Measurements from ENCODE around the gene DHX36. TPM values are rescaled to one million over a fixed set of nuclear protein-coding genes. Genes with fewer than 3 reads are reported as not detected.
A peak's percentile ranks its signal among the peaks of the same experiment; 100 is the strongest.

DHX36 gene
- total RNA-seq, 4 donors from 2014 or later: 28.5 to 113 (median 50.0) TPM

DNA sequence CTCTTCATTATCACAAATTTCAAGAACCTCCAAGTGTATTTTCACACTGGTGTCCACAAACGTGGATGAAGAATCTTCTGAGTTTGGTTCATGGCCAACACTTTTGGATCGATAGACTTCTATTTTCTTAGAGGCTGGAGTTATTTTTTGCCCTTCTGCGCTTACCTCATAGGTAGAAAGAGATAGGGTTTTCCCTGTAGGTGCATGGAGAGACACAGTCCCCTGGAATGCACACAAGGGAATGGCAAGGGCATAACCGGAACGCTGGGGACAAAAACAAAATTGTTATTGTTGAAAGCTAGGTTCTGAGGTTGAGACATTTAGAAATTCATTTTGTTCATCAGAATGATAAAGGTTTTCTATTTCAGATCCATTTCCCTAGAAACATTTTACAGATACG lies 13.7 kb upstream of the DHX36 start:
- no peak overlapping the region for H3K27ac ChIP-seq
- in situ Hi-C loops (cut with MboI; ENCODE audit: low pct_ligation_motif_present in 1 of 4, low pct_unique_long_range_greater_than_20kb in 1 of 4, low sequenced_read_pairs in 3 of 4) (loop anchor here in 1 of 4 donors (25.0 kb wide), 1 partner anchor 1374 kb away; no protein-coding TSS in a partner anchor), intact Hi-C loops (cut with DNase I; ENCODE audit: low total_unique reads) (loop anchor here (5.0 kb wide), 1 partner anchor 1144 kb away; no protein-coding TSS in a partner anchor)
- no peaks in the 10 kb centered on the region for H3K27me3 ChIP-seq
- H3K4me3 ChIP-seq: no peak overlapping the region
- TF ChIP-seq, protein P1, sequence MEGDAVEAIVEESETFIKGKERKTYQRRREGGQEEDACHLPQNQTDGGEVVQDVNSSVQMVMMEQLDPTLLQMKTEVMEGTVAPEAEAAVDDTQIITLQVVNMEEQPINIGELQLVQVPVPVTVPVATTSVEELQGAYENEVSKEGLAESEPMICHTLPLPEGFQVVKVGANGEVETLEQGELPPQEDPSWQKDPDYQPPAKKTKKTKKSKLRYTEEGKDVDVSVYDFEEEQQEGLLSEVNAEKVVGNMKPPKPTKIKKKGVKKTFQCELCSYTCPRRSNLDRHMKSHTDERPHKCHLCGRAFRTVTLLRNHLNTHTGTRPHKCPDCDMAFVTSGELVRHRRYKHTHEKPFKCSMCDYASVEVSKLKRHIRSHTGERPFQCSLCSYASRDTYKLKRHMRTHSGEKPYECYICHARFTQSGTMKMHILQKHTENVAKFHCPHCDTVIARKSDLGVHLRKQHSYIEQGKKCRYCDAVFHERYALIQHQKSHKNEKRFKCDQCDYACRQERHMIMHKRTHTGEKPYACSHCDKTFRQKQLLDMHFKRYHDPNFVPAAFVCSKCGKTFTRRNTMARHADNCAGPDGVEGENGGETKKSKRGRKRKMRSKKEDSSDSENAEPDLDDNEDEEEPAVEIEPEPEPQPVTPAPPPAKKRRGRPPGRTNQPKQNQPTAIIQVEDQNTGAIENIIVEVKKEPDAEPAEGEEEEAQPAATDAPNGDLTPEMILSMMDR (IDR thresholded peaks at IDR 0.05): no peak
- no peaks in the 10 kb centered on the region for H3K36me3 ChIP-seq
- H3K4me1 ChIP-seq: no peaks in the 10 kb centered on the region
- no peaks in the 10 kb centered on the region for H3K9me3 ChIP-seq
- DNase-seq: no peak
- WGBS, 2 donors (ENCODE audit: low coverage in 1 of 2): 90 to 95% methylated on average over 6 of the region's 6 CpGs

DNA sequence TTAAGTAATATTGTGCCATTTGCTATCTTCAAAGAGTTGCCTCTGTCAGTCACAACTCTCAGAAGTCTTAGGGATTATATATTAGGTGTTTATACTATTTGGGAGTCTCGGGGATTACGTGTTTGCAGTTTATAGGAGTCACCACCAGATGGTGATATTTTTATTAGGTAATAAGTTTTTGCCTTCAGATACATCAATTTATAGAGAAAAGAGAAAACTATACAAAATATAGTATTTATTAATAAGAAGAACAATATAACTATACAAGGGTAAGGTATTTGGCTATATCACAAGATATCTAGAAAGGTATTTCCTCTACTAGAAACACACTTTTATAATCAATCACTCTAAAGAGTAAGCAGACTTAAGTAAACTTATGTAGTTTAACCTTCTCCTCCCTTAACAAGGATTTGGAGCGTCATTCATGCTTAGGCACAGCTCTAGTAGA lies 10.7 kb upstream of the DHX36 start:
- H3K4me3 ChIP-seq: no peak overlapping the region
- H3K27ac ChIP-seq: no peak overlapping the region
- in situ Hi-C loops (cut with MboI; ENCODE audit: low pct_ligation_motif_present in 1 of 4, low pct_unique_long_range_greater_than_20kb in 1 of 4, low sequenced_read_pairs in 3 of 4) (loop anchor here in 1 of 4 donors (25.0 kb wide), 1 partner anchor 1377 kb away; no protein-coding TSS in a partner anchor), intact Hi-C loops (cut with DNase I; ENCODE audit: low total_unique reads) (loop anchor here (5.0 kb wide), 2 partner anchors 863 to 1147 kb away; no protein-coding TSS in a partner anchor)
- WGBS, 2 donors (ENCODE audit: low coverage in 1 of 2): 10 to 21% methylated on average over 3 of the region's 3 CpGs
- H3K4me1 ChIP-seq: no peaks in the 10 kb centered on the region
- DNase-seq: no peak
- H3K36me3 ChIP-seq: no peaks in the 10 kb centered on the region
- H3K9me3 ChIP-seq: no peaks in the 10 kb centered on the region
- H3K27me3 ChIP-seq: no peaks in the 10 kb centered on the region
- no peak for TF ChIP-seq EP300 (IDR thresholded peaks at IDR 0.05; ENCODE audit: low read depth)
- TF ChIP-seq, protein P1 (IDR thresholded peaks at IDR 0.05): peak; percentile 28 to 61 (median 46)

DNA sequence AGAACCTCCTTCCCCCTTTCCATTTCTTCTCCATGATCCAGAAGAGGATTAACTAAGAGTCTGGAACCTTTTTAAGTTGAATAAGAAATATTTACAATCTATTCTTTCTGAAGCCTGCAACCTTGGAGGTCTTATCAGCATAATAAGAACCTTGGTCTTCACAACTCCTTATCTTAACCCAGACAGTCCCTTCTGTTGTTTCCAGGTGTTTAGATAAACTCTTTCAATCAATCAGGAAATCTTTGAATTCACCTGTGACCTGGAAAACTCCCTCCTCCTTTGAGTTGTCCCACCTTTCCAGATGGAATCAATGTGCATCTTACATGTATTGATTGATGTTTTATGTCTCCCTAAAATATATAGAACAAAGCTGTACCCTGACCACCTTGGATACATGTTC lies 3.6 kb upstream of the DHX36 start:
- no peak overlapping the region for H3K4me3 ChIP-seq
- no peak overlapping the region for H3K27ac ChIP-seq
- no peak for DNase-seq
- in situ Hi-C loops (cut with MboI; ENCODE audit: low pct_ligation_motif_present in 1 of 4, low pct_unique_long_range_greater_than_20kb in 1 of 4, low sequenced_read_pairs in 3 of 4): loop anchor here in 1 of 4 donors (25.0 kb wide), 1 partner anchor 1384 kb away; no protein-coding TSS in a partner anchor
- intact Hi-C loops (cut with DNase I; ENCODE audit: low total_unique reads): no loop called here
- no peaks in the 10 kb centered on the region for H3K36me3 ChIP-seq
- TF ChIP-seq POLR2A (IDR thresholded peaks at IDR 0.05): no peak
- TF ChIP-seq, protein P1 (IDR thresholded peaks at IDR 0.05): no peak
- no peak for TF ChIP-seq POLR2AphosphoS5 (IDR thresholded peaks at IDR 0.05)
- no peak for TF ChIP-seq EP300 (IDR thresholded peaks at IDR 0.05; ENCODE audit: low read depth)
- peaks cover 3% of the 10 kb centered on the region for H3K27me3 ChIP-seq
- H3K9me3 ChIP-seq: no peaks in the 10 kb centered on the region
- peaks cover under 1 to 11% (median 5%) of the 10 kb centered on the region in 4 donors for H3K4me1 ChIP-seq

DNA sequence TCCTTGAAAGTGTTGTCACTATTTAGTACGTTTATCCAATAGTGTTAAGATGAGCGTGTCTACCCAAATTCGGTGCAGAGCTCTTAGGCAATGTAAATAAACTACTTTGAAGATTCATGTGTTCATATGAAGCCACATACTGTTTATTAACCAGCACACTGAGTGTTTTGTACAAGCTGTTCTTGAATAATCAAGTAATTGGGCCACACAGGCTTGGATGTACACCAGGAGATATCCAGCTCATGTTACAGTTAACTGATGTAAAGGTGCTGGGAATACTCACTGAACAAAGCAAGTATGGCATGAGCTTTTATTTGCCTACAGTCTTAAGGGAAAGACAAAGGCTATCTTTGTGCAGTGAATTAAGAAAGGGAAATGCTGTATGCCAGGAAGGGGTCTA lies 632 bp upstream of the DHX36 start:
- 72 to 76% methylated on average over 3 of the region's 3 CpGs for WGBS, 2 donors (ENCODE audit: low coverage in 1 of 2)
- in situ Hi-C loops (cut with MboI; ENCODE audit: low pct_ligation_motif_present in 1 of 4, low pct_unique_long_range_greater_than_20kb in 1 of 4, low sequenced_read_pairs in 3 of 4) (loop anchor here in 1 of 4 donors (25.0 kb wide), 1 partner anchor 1387 kb away; no protein-coding TSS in a partner anchor), intact Hi-C loops (cut with DNase I; ENCODE audit: low total_unique reads) (no loop called here)
- Histone ChIP-seq H3K36me3 (no peaks in the 10 kb centered on the region), H3K4me1 (peaks cover 9 to 33% (median 15%) of the 10 kb centered on the region in 4 donors), H3K9me3 (no peaks in the 10 kb centered on the region), H3K27me3 (peaks cover 3% of the 10 kb centered on the region), H3K4me3 (peak overlapping the region in 3 of 4 donors; percentile 65 to 81 (median 67)), H3K27ac (peak overlapping the region; percentile 90 to 95 (median 92))
- TF ChIP-seq, protein P1 (IDR thresholded peaks at IDR 0.05): no peak
- TF ChIP-seq POLR2AphosphoS5 (IDR thresholded peaks at IDR 0.05): peak in 1 of 3 donors; percentile 12
- TF ChIP-seq EP300 (IDR thresholded peaks at IDR 0.05; ENCODE audit: low read depth): no peak
- DNase-seq: no peak
